Activated T-helper 17 cell treated with anti-CD3 and anti-CD28 coated beads, Interleukin-2, amount 50 U/mL, for 72 hours (primary cell): ENCODE results near the gene PPP1R17. TPM values are rescaled to one million over a fixed set of nuclear protein-coding genes. Genes with fewer than 3 reads are reported as not detected.

Experiments
- ATAC-seq: fragments of 150-1000 bp; cut with Tn5 transposase; replicated peaks from 2 replicates; pipeline ENCODE4 v1.10.0; 2021; ENCODE audit warnings: mild to moderate bottlenecking, moderate library complexity
- H3K27ac Mint-ChIP-seq: one replicate; pipeline ENCODE4 v1.8.0; 2022; ENCODE audit warnings: mixed read lengths
- H3K27me3 Mint-ChIP-seq: one replicate; pipeline ENCODE4 v1.8.0; 2022; ENCODE audit warnings: mixed read lengths
- H3K36me3 Mint-ChIP-seq: one replicate; pipeline ENCODE4 v1.8.0; 2022; ENCODE audit warnings: low read depth, mild to moderate bottlenecking, mixed read lengths
- H3K4me1 Mint-ChIP-seq: one replicate; pipeline ENCODE4 v1.8.0; 2022; ENCODE audit warnings: mixed read lengths
- H3K4me3 Mint-ChIP-seq: one replicate; pipeline ENCODE4 v1.8.0; 2022; ENCODE audit warnings: mild to moderate bottlenecking, mixed read lengths
- H3K9me3 Mint-ChIP-seq: one replicate; pipeline ENCODE4 v1.8.0; 2022; ENCODE audit warnings: mixed read lengths
- total RNA-seq, 2 donors: library from RNA; stranded (reverse); gene quantifications; one replicate each; pipeline ENCODE4 v1.2.3, GENCODE V29; 2022

Gene PPP1R17
- total RNA-seq, 2 donors from 2014 or later = not detected

GRCh38 chr7:31683445-31684225, 3.4 kb upstream of the PPP1R17 start:
- Mint-ChIP-seq H3K27ac (no peak overlapping the region), H3K36me3 (no peaks in the 10 kb centered on the region), H3K9me3 (no peaks in the 10 kb centered on the region), H3K4me3 (no peak overlapping the region), H3K27me3 (no peaks in the 10 kb centered on the region), H3K4me1 (no peaks in the 10 kb centered on the region)
- no peak for ATAC-seq

GRCh38 chr7:31688372-31688771, 1.4 kb downstream of the PPP1R17 start:
- no peaks in the 10 kb centered on the region for H3K9me3 Mint-ChIP-seq
- no peaks in the 10 kb centered on the region for H3K27me3 Mint-ChIP-seq
- H3K36me3 Mint-ChIP-seq = no peaks in the 10 kb centered on the region
- no peak for ATAC-seq
- H3K27ac Mint-ChIP-seq = no peak overlapping the region
- H3K4me1 Mint-ChIP-seq = no peaks in the 10 kb centered on the region
- H3K4me3 Mint-ChIP-seq = no peak overlapping the region

GRCh38 chr7:31688996-31689395, 2.0 kb downstream of the PPP1R17 start:
- no peak for ATAC-seq
- Mint-ChIP-seq H3K4me1 (no peaks in the 10 kb centered on the region), H3K27ac (no peak overlapping the region), H3K4me3 (no peak overlapping the region), H3K27me3 (no peaks in the 10 kb centered on the region), H3K36me3 (no peaks in the 10 kb centered on the region), H3K9me3 (no peaks in the 10 kb centered on the region)

GRCh38 chr7:31690935-31691334, 3.9 kb downstream of the PPP1R17 start:
- H3K4me3 Mint-ChIP-seq = no peak overlapping the region

DNA sequence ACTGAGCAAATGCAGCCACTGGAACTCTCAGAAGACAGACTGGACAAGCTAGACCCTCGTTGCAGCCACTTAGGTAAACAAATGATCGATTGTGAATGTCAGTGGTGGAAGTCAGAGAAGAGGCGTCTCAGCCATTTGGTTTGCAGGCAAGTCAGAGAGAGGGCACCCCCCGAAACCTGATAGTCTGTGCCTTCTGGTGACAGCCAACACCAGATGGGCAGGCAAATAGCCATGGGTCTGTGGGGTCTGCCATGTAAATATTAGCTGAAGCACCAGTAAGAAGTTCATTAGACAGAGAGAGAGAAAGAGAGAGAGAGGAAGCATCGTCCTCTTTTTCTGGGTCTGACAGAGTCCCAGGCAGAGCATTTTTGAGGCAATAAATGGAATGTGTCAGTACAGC, 5.4 kb downstream of the PPP1R17 start:
- H3K36me3 Mint-ChIP-seq = no peaks in the 10 kb centered on the region
- peaks cover 5% of the 10 kb centered on the region for H3K9me3 Mint-ChIP-seq
- ATAC-seq = no peak

More at GRCh38 chr7:31690935-31691334, 3.9 kb downstream of the PPP1R17 start:
- ATAC-seq = no peak
- H3K36me3 Mint-ChIP-seq = no peaks in the 10 kb centered on the region
- no peaks in the 10 kb centered on the region for H3K27me3 Mint-ChIP-seq
- no peak overlapping the region for H3K27ac Mint-ChIP-seq
- H3K4me1 Mint-ChIP-seq = no peaks in the 10 kb centered on the region
- peaks cover 5% of the 10 kb centered on the region for H3K9me3 Mint-ChIP-seq

DNA sequence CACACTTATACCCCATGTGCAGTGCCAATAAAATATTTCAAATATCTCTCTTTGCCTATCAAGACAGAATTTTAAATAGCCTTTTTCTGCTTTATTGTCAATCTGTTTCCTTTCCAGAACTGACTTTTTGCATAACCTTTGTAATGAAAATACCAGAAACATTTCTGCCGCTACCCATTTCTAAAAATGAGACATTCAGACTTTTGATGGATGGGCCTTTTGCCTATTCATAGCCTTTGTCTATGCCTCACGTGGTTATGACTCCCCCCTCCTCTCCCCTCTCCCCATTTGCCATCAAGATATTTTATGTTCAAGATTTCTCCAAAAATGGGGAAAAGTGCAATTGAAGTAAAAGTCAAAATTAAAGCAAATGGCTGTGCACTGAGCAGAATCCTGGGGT, 5.9 kb downstream of the PPP1R17 start:
- Mint-ChIP-seq H3K4me1 (no peaks in the 10 kb centered on the region), H3K4me3 (no peak overlapping the region), H3K9me3 (peaks cover 5% of the 10 kb centered on the region), H3K36me3 (no peaks in the 10 kb centered on the region), H3K27me3 (no peaks in the 10 kb centered on the region), H3K27ac (no peak overlapping the region)
- no peak for ATAC-seq

More for the DNA sequence above, 5.4 kb downstream of the PPP1R17 start:
- Mint-ChIP-seq H3K27me3 (no peaks in the 10 kb centered on the region), H3K4me1 (no peaks in the 10 kb centered on the region), H3K4me3 (no peak overlapping the region), H3K27ac (no peak overlapping the region)

- Mint-ChIP-seq H3K27me3 (no peaks in the 10 kb centered on the region), H3K4me1 (no peaks in the 10 kb centered on the region), H3K4me3 (no peak overlapping the region), H3K9me3 (peaks cover 8% of the 10 kb centered on the region), H3K27ac (no peak overlapping the region), H3K36me3 (no peaks in the 10 kb centered on the region)
- ATAC-seq = no peak
Observed at GRCh38 chr7:31695859-31696614, 9.0 kb downstream of the PPP1R17 start.

- Mint-ChIP-seq H3K4me1 (no peaks in the 10 kb centered on the region), H3K27me3 (no peaks in the 10 kb centered on the region), H3K27ac (no peak overlapping the region), H3K4me3 (no peak overlapping the region), H3K9me3 (peaks cover 8% of the 10 kb centered on the region), H3K36me3 (no peaks in the 10 kb centered on the region)
- ATAC-seq = no peak
Observed at GRCh38 chr7:31699050-31699449, 12.0 kb downstream of the PPP1R17 start.

GRCh38 chr7:31702354-31702753, 15.3 kb downstream of the PPP1R17 start:
- Mint-ChIP-seq H3K4me1 (no peaks in the 10 kb centered on the region), H3K27me3 (no peaks in the 10 kb centered on the region), H3K4me3 (no peak overlapping the region), H3K9me3 (peaks cover 3% of the 10 kb centered on the region), H3K36me3 (no peaks in the 10 kb centered on the region), H3K27ac (no peak overlapping the region)
- no peak for ATAC-seq

DNA sequence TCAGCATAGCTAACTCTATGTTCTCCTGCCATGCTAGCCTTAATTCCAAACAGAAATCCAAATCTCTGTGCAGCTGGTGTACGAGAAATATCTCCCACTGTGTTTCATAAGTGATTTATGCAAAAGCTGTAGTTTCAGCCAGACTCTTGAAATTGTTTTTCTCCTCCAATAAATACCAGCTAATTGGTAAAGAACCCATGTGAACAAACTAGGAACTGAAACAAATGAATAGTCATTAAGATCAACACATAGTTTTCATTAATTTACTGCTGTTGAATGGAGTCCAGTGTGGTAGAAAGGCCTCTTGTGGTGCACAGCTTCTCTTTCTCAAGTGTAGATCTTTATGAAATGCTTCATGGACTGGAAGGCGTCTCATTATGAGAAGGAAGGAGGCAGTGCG, 18.4 kb downstream of the PPP1R17 start:
- ATAC-seq = no peak
- Mint-ChIP-seq H3K9me3 (peaks cover 5% of the 10 kb centered on the region), H3K36me3 (no peaks in the 10 kb centered on the region), H3K4me1 (no peaks in the 10 kb centered on the region), H3K27me3 (no peaks in the 10 kb centered on the region), H3K4me3 (no peak overlapping the region), H3K27ac (no peak overlapping the region)

GRCh38 chr7:31707089-31707488, 20.1 kb downstream of the PPP1R17 start:
- no peaks in the 10 kb centered on the region for H3K4me1 Mint-ChIP-seq
- H3K27me3 Mint-ChIP-seq = no peaks in the 10 kb centered on the region
- H3K4me3 Mint-ChIP-seq = no peak overlapping the region
- no peak overlapping the region for H3K27ac Mint-ChIP-seq
- ATAC-seq = no peak
- no peaks in the 10 kb centered on the region for H3K36me3 Mint-ChIP-seq
- H3K9me3 Mint-ChIP-seq = peaks cover 5% of the 10 kb centered on the region

DNA sequence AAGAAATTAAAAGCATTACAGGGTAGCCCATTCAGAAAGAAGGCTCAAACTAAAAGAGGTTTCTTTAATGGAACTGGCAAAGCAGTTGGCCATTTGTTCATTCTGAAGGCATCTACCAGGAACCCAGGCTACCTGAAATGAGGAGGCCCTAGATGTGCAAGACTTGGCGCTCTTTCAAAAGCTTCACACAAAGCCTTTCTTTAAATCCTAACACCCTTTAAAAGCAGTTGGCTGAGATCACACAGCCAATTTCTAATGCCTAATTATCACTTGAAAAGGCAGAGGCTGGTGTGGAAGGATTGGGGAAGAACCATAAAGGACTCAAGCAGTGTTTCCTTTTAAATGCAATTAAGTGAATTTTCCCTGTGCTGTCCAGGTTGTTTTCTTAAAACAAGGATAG, 23.2 kb downstream of the PPP1R17 start:
- H3K27ac Mint-ChIP-seq = no peak overlapping the region
- H3K4me1 Mint-ChIP-seq = no peaks in the 10 kb centered on the region
- no peak overlapping the region for H3K4me3 Mint-ChIP-seq
- H3K9me3 Mint-ChIP-seq = peaks cover 5% of the 10 kb centered on the region
- no peaks in the 10 kb centered on the region for H3K27me3 Mint-ChIP-seq
- H3K36me3 Mint-ChIP-seq = no peaks in the 10 kb centered on the region
- no peak for ATAC-seq

- Mint-ChIP-seq H3K9me3 (no peaks in the 10 kb centered on the region), H3K4me1 (no peaks in the 10 kb centered on the region), H3K27ac (no peak overlapping the region), H3K4me3 (no peak overlapping the region), H3K36me3 (no peaks in the 10 kb centered on the region), H3K27me3 (no peaks in the 10 kb centered on the region)
- ATAC-seq = no peak
Observed at GRCh38 chr7:31716355-31716754, 29.3 kb downstream of the PPP1R17 start.

DNA sequence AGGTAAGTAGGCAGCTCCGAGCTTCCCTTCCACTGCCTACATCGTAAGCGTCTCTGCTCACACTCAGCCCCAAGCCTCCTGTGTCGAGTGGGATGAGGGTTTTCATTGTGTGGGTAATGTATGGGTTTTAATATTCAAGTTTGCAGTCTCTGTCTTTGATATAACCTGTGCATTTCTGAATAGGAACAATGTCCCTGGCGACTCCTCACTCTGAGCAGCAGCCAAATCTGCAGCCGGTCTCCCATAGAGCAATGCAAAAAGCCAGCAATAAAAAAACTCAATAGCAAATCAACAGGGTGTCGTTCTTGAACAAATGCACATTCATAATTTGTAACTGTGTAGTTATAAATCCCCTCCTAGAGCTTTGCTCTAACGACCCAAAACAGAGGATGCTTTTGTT, 33.4 kb downstream of the PPP1R17 start:
- ATAC-seq = no peak
- Mint-ChIP-seq H3K36me3 (no peaks in the 10 kb centered on the region), H3K4me3 (no peak overlapping the region), H3K4me1 (no peaks in the 10 kb centered on the region), H3K27ac (no peak overlapping the region), H3K9me3 (no peaks in the 10 kb centered on the region), H3K27me3 (no peaks in the 10 kb centered on the region)

- Mint-ChIP-seq H3K27me3 (no peaks in the 10 kb centered on the region), H3K4me1 (no peaks in the 10 kb centered on the region), H3K4me3 (no peak overlapping the region), H3K36me3 (no peaks in the 10 kb centered on the region), H3K9me3 (peaks cover 3% of the 10 kb centered on the region), H3K27ac (no peak overlapping the region)
- ATAC-seq = no peak
Observed at GRCh38 chr7:31724696-31725095, 37.7 kb downstream of the PPP1R17 start.
